Right atrium auricular region (tissue), 2 donors: ENCODE data around the gene ATF7IP2. TPM values are rescaled to one million over a fixed set of nuclear protein-coding genes. Genes with fewer than 3 reads are reported as not detected.
"Not testable (repeated sequence)": the region's sequence is repeated elsewhere in the genome, so short reads cannot be mapped to it uniquely, and the experiment has no call there.

Experiments
- DNase-seq: peaks from one replicate; pipeline ENCODE4 v3.0.0-alpha.2; 2019; ENCODE audit warnings: low spot score
- H3K27ac ChIP-seq, 2 donors: fragments of 200-600 bp; sonication (generic); 1 replicate in 1 of 2; 2 replicates in 1 of 2; pipeline ENCODE4 v1.5.1; 2016 to 2019
- H3K27me3 ChIP-seq, 2 donors: fragments of 200-600 bp; sonication (generic); one replicate each; pipeline versions ENCODE4 v1.5.1 to v1.6.0; 2017 to 2019
- H3K36me3 ChIP-seq: fragments of 200-600 bp; sonication (generic); one replicate; pipeline ENCODE4 v1.5.1; 2016
- H3K4me1 ChIP-seq, 2 donors: fragments of 200-600 bp; sonication (generic); one replicate each; pipeline versions ENCODE4 v1.5.1 to v1.6.0; 2017 to 2019
- H3K4me3 ChIP-seq, 2 donors: fragments of 200-600 bp; sonication (generic); 1 replicate in 1 of 2; 2 replicates in 1 of 2; pipeline ENCODE4 v1.5.1; 2017 to 2019; ENCODE audit warnings: mild to moderate bottlenecking in 1 of 2, moderate library complexity in 1 of 2
- H3K9me3 ChIP-seq, 2 donors: fragments of 200-600 bp; sonication (generic); one replicate each; pipeline ENCODE4 v1.5.1; 2019
- CTCF ChIP-seq, 2 donors: fragments of 200-600 bp; sonication (generic); IDR thresholded peaks; one replicate each; pipeline ENCODE4 v1.5.1; 2019; ENCODE audit warnings: antibody characterized with exemption in 2 of 2
- total RNA-seq, 2 donors: library from RNA; depleted of rRNA; stranded (reverse); fragments of >200 nt; gene quantifications; one replicate each; pipeline ENCODE4 v1.1.0, GENCODE V29; 2016

ATF7IP2 gene
- total RNA-seq, 2 donors from 2014 or later, result 22.6 to 32.7 TPM

GRCh38 chr16:10465821-10466220 is 80.0 kb downstream of the ATF7IP2 start:
- DNase-seq, result no peak
- Histone ChIP-seq H3K4me1 (no peaks in the 10 kb centered on the region), H3K4me3 (no peak overlapping the region), H3K36me3 (peaks cover 7% of the 10 kb centered on the region), H3K27ac (no peak overlapping the region), H3K9me3 (no peaks in the 10 kb centered on the region), H3K27me3 (no peaks in the 10 kb centered on the region)
- TF ChIP-seq CTCF (IDR thresholded peaks at IDR 0.05), result no peak

GRCh38 chr16:10466313-10466712 is 80.5 kb downstream of the ATF7IP2 start:
- Histone ChIP-seq H3K9me3 (no peaks in the 10 kb centered on the region), H3K36me3 (peaks cover 7% of the 10 kb centered on the region), H3K27ac (no peak overlapping the region), H3K4me1 (no peaks in the 10 kb centered on the region), H3K27me3 (no peaks in the 10 kb centered on the region), H3K4me3 (no peak overlapping the region)
- DNase-seq, result no peak
- TF ChIP-seq CTCF (IDR thresholded peaks at IDR 0.05), result no peak

DNA sequence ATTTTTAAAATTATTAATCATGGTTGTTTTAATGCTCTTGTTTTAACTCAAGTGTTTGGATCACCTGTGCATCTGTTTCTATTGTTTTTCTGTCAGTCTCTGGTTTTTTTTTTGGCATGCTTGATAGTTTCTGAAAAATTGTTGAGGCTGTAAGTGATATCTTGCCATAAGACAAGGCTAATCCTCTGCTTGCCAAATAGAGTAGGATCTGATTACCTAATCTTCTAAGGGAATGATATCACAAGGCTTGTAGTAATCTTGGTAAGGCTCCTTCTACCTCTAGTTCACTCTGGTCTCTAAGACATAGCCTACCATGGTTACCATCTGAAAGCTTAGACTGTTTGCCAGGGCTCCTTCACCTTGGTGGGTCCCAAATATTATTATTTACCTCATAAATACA is 81.0 kb downstream of the ATF7IP2 start:
- Histone ChIP-seq H3K27ac (no peak overlapping the region), H3K4me1 (no peaks in the 10 kb centered on the region), H3K9me3 (no peaks in the 10 kb centered on the region), H3K4me3 (no peak overlapping the region), H3K27me3 (no peaks in the 10 kb centered on the region), H3K36me3 (peaks cover 7% of the 10 kb centered on the region)
- DNase-seq, result no peak
- TF ChIP-seq CTCF (IDR thresholded peaks at IDR 0.05), result no peak

- not testable (repeated sequence) for DNase-seq, H3K9me3 ChIP-seq, H3K4me1 ChIP-seq, H3K4me3 ChIP-seq, H3K27me3 ChIP-seq, H3K27ac ChIP-seq
- H3K36me3 ChIP-seq, result peaks cover 27% of the 10 kb centered on the region
Measured at GRCh38 chr16:10476636-10477035, 90.8 kb downstream of the ATF7IP2 start.

DNA sequence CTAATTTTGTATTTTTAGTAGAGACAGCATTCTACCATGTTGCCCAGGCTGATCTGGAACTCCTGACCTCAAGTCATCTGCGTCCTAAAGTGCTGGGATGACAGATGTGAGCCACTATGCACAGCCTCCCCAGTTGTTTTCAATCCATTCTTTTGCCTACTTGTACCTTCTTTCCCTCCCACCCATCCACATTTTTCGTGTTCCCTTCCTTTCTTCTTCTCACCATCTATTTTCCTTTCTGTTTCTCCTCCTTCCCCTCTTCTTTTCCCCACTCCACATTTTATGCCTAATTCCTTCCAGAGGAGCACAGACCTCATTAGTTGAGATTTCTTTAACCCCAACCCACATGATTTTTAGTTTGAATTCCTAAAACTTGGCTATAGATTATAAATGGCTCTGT is 94.3 kb downstream of the ATF7IP2 start:
- H3K27me3 ChIP-seq, result no peaks in the 10 kb centered on the region
- no peak overlapping the region for H3K27ac ChIP-seq
- no peak for DNase-seq
- H3K9me3 ChIP-seq, result no peaks in the 10 kb centered on the region
- H3K36me3 ChIP-seq, result peaks cover 20% of the 10 kb centered on the region
- no peak for TF ChIP-seq CTCF (IDR thresholded peaks at IDR 0.05)
- no peak overlapping the region for H3K4me3 ChIP-seq
- no peaks in the 10 kb centered on the region for H3K4me1 ChIP-seq

DNA sequence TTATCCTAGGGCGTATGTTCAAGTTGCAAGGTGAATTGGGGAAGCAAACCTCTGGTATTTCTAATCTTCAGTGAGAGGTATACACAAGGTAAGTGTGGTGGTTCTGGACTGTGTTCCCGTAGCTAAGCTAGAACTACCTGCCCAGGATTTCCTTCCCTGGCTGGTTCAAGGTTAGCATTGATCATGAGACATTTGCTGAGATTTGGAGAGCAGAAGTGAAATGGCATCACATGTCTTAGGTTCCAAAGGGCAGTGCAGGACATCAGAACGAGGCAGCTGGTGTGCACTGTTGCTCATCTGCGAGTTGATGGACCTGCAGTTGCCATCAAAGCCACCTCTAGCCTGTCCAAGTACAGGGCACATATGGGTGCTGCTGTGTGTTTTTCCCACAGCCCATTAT is 99.3 kb downstream of the ATF7IP2 start:
- H3K36me3 ChIP-seq, result peaks cover 14% of the 10 kb centered on the region
- H3K4me3 ChIP-seq, result no peak overlapping the region
- no peaks in the 10 kb centered on the region for H3K4me1 ChIP-seq
- H3K9me3 ChIP-seq, result no peaks in the 10 kb centered on the region
- H3K27ac ChIP-seq, result no peak overlapping the region
- H3K27me3 ChIP-seq, result no peaks in the 10 kb centered on the region
- no peak for DNase-seq
- TF ChIP-seq CTCF (IDR thresholded peaks at IDR 0.05), result no peak
